Superior temporal gyrus (tissue), 1 donor: ENCODE data around the gene HOXB6.

Experiments
- DNase-seq: peaks from one replicate; pipeline ENCODE4 v3.0.0-alpha.2; 2016; ENCODE audit errors: extremely low spot score

HOXB6 gene

DNA sequence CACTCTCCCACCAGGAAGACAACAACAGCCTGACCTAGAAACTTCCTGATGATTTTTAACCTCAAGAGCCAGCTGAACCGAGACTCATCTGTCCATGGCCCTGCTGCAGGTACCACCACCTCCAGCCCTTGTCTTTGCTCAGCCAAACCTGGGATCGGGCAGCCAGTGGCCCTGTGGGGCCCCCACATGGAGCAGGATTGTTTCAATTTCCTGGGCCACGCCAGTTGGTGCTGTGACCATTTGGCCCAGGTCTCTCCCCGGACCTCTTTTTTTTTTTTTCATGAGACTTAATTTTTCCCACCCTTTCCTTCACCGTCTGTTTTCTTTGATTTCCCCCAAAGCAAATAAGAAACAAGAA is 51.6 kb downstream of the HOXB6 start:
- DNase-seq: no peak

DNA sequence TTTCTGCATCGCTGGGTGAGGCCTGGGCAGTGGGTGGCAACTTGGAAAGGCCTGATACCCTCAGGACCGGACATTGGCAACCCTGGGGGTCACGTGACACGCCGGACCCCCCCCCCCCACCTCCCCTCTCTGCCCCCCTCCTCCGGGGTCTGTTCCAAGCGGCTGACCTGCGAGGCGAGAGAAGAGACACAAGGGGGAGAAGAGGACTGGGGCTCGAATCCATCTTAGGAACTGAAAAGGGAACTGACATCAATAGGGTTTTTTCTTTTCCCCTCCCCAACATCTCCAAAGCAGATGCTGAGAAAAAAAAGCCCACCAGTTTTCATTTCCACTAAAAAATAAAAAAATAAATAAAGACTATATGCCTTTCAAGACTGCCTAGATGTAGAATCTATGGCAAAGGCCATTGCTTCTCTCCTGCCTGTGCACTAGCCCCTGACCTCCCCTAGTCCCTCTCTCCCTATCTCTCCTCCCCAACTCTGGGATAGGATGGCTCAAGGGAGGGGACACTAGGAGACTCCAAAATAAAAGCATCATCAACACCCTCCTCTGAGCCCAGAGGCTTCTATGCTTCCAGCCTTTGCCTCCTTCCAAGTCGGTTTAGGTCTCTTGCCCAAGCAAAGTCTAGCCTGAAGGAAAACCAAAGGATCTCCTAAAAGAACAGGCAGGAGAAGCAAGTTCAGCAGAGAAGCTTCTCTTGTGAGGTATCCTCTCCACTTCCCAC is 52.2 kb downstream of the HOXB6 start:
- DNase-seq: no peak

DNA sequence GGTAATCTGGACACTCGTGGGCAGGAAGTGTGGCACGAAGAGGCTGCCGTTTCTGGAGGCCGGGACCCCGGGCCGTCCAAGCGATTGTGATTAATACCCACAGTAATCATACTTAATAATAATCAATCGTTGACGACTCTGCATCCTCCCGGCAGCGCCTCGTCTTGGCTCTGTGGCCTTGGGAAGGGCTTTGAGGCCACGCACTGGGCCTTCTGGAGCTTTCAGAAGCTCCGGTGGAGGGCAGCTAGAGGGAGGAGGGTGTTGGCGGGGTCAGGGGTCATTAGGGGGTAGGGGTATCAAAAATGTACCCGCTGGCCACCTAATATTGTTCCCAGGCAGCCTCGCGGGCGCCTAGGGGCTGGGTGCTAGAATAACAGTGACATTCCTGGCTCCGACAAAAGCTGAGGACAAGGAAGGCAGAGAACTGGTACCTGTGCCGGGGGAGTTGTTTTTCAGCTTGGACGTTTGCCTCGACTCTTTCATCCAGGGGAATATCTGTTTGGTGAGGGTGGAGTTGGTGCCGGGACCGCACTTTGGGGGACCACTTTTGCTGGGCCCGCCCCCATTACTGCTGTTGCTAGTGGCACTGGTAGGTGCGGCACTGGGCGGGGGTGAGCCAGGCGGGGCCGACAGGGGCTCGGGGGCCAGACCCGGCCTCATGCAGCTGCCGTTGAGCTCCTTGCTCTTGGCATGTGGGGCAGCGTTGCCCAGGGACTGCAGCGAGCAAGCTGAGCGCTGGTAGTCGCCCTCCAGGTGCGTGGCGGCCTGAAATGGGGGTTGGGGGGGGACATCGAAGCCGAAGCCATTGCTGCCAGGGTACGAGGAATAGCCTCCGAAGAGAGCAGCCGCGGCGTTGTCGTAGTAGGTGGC is 53.0 kb downstream of the HOXB6 start:
- DNase-seq: no peak

DNA sequence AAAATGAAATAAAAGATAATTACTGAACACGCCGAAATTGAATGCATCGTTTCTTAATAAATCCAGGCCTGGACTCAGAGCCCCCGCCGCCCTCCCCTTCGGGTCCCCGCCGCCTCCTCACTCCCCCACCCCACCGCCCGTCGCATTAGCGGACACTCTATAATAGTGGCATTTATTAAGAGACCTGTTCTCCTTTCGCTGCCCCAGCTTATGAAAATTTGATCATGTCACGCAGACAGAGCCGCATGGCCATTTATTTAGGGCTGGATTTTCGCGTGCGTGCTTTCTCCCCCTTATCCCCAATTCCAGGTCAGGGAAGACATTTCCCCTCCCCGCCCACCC is 53.6 kb downstream of the HOXB6 start:
- no peak for DNase-seq

DNA sequence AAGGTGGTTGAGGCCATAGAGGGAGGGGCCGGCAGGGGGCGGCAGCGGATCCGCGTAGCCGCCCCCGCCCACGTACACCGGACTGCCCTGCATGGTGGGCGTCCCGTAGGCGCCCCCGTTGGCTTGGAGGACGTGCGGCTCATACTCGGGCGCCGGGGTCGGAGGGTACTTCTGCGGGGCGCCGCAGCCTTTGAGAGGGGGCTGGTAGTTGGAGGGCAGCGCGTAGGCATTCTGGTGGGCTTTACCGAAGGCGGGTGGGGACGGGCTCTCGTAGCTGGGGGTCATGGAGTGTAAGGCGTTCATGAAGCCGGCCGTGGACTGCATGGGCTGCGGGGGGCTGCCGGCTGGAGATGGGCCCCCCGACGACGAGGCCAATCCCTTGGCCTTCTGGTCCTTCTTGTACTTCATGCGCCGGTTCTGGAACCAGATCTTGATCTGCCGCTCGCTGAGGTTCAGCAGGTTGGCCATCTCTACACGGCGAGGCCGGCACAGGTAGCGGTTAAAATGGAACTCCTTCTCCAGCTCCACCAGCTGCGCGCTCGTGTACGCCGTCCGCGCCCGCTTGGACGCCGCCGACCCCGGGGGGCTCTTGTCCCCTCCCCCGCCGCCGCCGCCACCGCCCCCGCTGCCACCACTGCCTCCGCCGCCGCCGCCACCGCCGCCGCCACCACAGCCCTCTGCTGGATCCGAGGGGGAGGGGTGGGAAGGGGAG is 54.1 kb downstream of the HOXB6 start:
- no peak for DNase-seq

DNA sequence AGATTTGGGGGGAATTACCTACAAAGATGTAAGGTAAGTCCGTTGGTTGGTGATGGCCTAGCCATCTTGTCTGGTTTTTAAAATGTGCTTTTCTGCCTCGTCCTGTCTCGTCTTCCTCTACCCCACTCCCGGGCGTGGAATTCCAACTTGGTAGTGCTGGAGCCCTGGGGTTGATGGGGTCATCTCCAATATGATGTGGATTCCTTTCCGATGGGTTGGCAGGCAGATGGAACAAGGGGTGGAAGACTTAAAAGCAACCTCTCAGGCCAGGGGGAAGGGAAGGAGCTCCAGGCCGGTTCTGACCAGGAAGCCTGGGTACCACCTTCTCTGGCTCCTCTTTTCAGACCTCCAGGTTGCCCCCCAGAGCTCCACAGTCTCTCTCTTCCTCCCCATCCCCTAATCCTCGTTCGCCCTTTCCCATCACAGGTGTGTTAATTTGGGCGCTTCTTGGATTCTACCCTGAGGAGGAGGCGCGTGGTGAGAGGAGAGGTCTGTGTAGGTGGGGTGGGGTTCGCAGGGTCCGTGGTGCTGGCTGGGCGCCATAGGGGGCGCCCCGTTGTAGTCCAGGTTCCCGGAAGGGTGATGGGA is 54.8 kb downstream of the HOXB6 start:
- no peak for DNase-seq

DNA sequence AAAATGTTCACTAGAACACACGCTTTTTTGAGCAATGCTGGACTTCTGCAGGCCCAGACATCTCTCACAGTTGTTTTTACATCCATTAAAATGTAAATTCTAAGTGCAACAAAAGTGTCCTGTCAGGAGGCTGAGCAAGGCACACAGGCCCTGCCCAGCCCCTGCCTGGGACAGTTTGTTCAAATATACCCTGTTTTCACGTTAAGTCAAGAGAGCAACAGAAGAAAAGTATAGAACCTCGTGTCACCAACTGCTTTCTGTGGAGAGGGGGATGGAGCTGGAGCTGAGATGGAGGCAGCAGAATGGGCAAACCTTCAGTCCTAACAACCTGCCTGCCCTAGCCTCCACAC is 55.5 kb downstream of the HOXB6 start:
- no peak for DNase-seq

DNA sequence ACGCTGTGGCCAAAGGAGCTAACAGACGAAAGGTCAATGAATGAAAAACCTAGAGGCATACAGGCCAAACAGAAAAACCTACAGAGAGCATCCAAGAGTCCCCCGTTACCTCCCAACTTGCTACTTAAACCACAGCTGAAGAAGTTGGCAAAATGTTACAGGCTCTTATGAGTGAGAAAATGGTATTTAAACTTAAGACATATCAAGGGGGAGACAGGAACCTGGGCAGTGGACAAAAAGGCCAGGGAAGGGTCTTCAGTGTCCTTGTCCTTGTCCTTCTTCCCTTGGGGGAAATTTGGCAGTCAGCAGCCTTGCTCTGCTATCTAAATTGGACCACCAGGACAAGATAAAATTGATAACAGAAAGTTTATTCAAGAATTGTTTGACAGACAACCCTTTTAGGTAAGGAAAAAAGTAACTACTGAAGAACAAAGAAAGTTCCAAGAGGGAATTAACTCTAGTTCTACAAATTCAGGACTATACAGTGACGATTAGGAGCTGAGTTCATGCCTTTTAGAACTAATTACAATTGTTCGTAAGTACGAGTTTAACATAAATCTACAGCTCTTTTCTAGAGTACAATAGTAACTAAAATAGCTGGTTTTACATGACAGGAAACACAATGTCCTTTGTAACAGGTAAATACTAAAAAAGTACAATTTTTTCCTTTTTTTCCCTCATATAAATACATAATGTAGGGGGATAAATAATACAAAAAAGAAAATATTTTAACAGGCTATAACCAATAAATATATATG is 56.1 kb downstream of the HOXB6 start:
- DNase-seq: no peak

DNA sequence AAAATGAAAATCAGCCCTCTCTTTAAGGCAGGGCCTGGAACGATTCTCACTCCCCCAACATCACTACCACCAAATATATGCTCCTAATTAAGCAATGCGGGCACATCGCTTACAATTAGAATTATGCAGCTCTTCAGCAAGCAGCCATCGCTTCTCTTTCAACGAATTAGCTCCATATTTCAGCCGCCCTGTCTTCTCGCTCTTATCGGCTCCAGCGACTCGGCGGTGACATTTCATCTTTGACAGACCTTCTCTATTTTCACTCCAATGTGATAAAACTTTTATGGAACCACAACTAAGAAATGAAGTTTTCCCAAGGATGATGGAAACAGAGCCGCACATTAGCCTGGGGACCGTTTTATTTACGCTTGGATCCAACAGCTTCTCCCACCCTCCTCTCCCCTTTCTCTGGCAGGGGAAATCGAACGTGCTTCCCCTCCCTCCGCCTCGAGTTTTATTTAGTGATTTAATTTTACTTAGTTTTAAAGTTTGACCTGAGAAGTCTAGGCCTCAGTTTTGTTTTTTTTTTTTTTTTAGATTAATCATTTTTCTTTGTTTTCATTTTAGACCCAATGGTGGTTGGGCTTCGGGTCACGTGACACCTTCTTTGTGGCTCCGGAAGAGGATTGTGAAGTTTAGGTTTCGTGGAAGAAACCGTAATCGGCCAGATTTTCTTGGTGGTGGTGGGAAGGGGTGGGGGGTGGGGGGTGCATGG is 56.8 kb downstream of the HOXB6 start:
- DNase-seq: no peak

DNA sequence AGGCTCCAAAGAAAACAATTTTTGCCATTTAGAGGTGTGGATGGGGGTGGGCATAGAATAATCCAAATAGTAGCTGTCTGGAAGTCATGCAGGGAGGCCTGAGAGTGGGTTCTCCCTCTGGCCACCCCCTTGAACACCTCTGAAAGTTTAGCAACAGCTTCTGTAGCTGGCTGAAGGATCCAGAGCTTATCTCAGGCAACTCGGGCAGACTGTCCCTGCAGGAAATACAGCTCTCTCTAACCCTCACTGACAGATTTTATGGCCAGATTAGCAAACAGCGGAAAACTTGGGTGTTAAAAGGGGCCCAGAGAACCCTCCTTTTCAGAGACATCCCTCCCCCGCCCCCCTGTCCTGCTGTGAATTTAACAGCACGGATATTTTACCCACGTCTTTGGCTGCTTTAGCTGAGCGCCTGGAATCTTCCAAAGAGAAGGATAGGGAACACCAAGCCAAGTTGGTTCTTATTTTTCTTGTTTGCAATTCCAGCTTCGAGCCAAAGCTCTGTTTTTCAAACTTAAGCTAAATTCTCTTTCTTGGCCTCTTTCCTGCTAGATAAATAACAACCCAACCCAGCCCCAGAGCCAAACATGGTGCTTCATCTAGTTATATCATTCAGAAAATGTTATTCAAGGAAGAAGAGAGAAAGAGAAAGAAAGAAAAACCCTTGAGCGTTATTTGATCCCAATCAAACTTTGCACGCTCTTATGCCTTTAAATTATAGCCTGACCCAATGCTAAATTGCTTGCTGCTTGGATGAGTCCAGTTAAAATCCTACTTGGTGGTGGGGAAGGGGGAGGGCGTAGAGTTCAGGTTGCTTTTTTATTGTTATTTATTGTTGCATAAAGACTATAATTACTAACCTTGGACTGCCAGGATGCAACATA is 57.6 kb downstream of the HOXB6 start:
- DNase-seq: no peak

DNA sequence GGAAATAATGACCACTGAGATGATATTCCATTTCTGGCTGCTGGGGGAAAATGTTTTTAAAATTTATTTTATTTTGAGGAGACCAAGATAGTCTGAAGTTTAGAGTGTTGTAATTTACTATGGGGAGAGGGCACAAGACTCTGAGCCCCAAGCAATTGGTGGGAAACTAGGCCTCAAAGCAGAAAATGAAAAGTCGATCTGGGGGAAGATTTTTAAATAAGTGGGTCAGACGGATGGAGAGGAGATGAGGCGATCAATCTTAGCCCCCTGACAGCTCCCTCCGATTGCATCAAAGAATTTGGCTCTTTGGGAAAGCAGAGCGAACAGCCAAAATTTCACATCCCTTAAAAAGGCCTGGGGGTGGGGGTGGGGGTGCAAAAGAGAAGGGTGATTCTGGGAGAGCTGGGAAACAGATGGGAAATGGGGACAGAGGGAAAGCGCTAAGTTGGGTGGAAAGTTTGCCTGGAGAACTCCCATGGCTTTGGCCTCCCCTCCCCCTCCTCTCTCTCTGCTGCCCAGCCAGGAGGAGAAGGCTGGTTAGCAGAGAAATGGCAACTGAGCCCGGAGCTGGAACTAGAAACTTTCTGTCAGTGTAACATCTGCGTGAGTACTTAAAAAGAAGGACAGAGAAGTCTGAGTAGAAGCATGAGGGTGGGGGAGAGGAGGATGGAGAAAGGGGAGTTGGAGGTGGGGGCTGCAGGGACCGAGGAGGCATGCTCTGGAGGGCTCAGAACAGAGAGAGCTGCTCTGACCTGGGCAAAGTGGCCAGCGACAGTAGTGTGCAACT is 58.5 kb downstream of the HOXB6 start:
- DNase-seq: no peak
